Stimulated activated CD4-positive, alpha-beta T cell treated with anti-CD3 and anti-CD28 coated beads, Interleukin-1b, Interleukin-23, amount 100 ng/mL, for 48 hours (primary cell): ENCODE data around the gene SIVA1.
A peak's percentile ranks its signal among the peaks of the same experiment; 100 is the strongest.

Source experiments
- DNase-seq: peaks from one replicate; pipeline ENCODE4 v3.0.0-alpha.2; 2020

The SIVA1 gene, protein sequence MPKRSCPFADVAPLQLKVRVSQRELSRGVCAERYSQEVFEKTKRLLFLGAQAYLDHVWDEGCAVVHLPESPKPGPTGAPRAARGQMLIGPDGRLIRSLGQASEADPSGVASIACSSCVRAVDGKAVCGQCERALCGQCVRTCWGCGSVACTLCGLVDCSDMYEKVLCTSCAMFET

DNA sequence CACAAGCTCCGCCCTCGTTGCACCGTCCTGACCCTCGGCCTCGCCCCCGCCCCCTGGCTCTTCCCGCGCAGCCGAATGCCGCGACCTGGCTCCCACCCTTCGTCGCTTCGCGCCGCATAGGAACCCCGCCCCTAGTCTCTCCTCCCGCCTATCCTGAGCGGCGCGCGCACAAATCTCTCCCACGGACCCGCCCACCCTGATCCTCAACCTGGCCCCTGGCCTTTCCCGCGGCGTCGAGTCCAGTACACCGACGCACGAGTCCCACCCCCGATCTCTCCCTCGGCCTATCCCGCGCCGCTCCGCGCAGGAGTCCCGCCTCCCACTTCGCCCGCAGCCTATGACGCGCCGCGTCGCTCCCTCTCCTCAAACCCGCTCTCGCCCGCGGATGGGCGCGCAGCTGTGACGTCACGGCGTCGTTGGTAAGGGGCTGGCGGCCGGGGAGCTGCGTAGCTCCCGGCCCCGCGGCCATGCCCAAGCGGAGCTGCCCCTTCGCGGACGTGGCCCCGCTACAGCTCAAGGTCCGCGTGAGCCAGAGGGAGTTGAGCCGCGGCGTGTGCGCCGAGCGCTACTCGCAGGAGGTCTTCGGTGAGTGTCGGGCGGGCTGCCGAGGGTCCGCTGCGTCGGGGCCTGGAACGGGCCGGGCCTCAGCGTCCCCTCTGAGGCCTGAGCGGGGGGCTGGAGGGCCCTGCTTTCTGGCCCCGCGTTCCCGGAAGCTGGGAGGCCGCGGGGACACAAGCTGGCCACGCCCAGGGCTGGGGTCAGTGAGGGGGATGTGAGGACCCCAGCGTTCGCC lies at the start of gene SIVA1:
TSS of gene SIVA1 (plus strand) at position 413 of the 793 bp plus-strand sequence. CDS start at position 468, 55 bp downstream.
- DNase-seq = peak; percentile 100

- no peak for DNase-seq
These were observed 49.7 kb upstream of the SIVA1 start for GRCh38 chr14:104703269-104703668.

GRCh38 chr14:104704252-104704651 lies 48.7 kb upstream of the SIVA1 start:
- DNase-seq = no peak

DNA sequence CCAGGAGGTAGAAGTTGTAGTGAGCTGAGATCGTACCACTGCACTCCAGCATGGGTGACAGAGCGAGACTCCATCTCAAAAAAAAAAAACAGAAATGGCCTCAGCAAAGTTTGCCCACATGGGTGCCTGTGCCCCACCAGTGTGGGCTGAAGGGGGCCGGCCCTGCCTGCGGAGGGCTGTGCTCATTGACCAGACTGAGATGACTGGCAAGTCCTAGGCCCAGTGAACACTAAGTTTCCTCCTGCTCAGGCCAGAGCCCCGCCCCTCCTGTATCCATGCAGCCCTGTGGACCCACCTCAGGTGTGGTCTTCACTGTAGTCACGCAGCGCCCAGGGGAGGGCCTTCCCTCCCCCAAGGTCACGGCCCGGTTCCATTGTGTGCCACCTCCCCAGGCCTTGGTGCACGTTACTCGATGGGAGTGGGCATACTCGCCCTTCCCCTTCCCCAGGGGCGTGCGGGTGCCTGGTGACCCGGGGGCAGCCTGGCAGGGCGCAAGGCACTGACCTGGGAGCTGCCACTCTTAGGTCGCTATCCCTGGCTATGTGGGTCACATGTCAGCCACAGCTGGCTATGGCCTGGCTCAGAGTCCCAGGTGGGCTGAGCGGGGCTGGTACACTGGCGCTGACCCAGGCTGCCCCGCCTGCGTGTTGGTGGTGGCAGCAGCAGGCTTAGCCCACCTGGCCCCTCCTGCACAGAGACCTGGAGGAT lies 47.5 kb upstream of the SIVA1 start:
- DNase-seq = no peak

DNA sequence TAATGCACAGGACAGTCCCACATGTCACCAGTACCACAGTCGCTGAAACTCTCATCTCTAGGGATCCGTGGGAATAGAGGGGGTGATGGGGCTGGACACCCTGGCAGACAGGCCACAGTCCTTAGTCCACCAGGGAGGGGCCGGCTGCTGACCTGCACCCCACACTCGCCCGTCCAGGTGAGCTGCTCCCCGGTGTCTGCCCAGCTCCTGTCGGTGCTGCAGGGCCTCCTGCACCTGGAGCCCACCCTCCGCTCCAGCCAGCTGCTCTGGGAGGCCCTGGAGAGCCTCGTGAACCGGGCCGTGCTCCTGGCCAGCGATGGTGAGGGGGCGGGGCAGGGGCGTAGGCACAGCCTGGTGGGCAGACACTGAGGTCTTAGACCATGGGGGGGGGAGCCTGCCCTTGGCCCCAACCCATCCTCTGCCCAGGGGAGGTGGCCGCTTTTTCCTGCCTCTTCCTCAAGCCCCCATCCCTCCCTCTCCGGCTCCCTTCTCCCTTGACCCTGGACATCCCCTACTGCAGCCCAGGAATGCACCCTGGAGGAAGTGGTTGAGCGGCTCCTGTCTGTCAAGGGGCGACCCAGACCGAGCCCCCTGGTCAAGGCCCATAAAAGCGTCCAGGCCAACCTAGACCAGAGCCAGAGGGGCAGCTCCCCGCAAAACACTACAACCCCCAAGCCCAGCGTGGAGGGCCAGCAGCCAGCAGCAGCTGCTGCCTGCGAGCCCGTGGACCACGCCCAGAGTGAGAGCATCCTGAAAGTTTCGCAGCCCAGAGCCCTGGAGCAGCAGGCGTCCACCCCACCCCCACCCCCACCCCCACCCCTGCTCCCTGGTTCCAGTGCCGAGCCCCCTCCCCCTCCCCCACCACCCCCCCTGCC lies 46.0 kb upstream of the SIVA1 start:
- no peak for DNase-seq

DNA sequence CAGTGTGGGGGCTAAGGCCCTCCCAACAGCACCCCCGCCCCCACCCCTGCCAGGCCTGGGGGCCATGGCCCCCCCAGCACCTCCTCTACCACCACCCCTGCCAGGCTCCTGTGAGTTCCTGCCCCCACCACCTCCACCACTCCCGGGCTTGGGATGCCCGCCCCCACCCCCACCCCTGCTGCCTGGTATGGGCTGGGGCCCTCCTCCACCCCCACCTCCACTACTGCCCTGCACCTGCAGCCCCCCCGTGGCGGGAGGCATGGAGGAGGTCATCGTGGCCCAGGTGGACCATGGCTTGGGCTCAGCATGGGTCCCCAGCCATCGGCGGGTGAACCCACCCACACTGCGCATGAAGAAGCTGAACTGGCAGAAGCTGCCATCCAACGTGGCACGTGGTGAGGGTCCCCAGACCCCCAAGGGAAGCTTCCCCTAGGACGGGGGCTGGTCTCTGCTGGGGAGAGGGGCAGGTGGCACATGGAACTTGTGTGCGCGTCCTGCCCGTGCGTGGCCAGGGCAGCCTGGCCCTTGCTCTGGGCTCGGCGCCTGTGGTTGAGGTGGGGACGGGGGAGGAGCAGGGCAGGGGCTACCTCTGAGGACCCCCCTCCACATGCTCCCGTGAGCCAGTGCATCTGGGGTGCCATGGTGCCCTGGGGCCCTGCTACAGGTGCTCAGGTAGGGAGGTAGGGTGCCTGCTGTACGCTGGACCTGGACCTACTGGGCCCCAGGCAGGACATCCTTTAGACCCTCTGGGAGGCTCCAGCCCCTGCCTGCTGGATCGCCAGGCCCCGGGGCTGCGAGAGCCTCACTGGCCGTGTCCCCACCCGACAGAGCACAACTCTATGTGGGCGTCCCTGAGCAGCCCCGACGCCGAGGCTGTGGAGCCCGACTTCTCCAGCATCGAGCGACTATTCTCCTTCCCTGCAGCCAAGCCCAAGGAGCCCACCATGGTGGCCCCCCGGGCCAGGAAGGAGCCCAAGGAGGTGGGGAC lies 45.0 kb upstream of the SIVA1 start:
- no peak for DNase-seq

DNA sequence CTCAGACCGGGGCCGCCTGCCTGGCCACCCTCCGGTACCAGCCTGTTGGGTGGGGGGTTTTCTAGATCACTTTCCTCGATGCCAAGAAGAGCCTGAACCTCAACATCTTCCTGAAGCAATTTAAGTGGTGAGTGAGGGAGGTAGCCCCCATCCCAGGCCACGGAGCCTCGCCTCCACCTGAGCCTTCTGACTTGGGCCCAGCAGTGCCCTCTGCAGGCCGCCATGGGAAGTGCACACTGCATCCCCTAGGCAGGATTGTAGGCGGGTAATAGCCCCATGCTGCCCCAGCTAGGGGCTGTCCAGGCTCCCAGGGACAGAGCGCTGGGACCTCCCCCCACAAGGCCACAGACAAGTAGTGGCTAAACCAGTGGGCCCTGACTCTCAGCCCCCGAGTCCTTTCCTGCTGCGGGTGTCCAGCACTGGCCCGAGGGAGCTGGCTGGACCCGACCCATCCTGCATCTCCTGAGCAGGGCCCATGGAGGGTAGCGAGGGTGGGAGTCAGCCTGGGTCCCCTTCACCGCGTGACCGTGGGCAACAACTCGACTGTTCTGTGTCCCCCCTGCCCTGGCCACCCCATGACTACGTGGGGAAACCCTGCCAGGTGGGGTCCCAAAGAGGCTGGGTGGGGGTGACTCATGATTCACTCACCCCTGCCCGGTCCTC lies 44.2 kb upstream of the SIVA1 start:
- DNase-seq = peak; percentile 66

DNA sequence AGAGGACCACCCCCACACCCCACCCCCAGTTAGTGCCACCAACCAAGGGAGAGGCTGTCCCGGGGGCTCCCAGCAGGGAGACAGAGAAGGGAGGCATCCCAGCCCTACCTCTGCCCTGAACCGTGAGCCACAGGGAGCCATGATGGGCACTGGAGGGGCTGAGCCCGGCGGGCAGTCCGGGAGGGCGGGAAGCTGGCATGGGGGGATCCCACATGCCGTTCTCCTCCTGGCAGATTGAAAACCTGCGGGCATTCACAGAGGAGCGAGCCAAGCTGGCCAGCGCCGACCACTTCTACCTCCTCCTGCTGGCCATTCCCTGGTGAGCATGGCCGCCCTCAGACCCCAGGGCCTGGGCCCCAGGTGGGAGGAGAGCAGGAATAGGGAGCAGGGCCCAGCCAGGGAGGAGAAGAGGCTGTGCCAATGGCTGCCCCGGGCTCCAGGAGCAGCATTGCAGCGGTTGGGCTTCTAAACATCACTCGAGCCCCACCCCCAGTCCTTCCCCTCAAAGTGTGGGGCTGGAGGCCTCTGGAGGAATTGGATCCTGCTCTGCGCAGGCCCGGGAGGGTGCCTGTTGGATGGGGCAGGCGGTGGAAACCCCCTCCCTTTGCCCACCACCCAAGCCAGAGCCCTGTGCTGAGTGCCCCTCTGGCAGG lies 43.4 kb upstream of the SIVA1 start:
- DNase-seq = no peak

- DNase-seq = no peak
These were observed 42.7 kb upstream of the SIVA1 start for GRCh38 chr14:104710071-104710735.

DNA sequence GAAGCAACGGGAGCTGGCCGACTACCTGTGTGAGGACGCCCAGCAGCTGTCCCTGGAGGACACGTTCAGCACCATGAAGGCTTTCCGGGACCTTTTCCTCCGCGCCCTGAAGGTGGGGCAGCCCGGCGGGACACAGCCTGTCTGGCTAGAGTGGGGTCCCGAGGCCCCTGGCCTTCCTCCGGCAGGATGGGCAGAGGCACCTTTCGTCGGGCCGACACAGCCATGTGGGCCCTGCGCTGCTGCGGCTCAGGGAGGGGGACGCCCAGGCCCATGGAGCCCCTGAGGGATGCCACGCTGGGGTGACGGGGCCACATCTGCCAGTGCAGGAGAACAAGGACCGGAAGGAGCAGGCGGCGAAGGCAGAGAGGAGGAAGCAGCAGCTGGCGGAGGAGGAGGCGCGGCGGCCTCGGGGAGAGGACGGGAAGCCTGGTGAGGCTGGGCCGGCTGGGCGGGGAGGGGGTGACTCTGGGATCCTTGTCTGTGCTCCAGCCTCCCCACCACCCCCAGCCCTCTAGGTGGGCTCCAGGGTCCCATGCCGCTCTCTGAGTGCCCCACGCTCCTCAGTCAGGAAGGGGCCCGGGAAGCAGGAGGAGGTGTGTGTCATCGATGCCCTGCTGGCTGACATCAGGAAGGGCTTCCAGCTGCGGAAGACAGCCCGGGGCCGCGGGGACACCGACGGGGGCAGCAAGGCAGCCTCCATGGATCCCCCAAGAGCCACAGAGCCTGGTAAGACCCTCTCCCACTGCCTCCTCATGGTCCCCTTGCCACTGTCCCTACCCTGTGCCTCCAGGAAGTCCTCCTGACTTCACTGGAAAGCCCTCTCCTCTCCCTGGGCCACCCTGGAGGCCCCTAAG lies 39.8 kb upstream of the SIVA1 start:
- DNase-seq = no peak

GRCh38 chr14:104714066-104714465 lies 38.9 kb upstream of the SIVA1 start:
- DNase-seq = no peak

DNA sequence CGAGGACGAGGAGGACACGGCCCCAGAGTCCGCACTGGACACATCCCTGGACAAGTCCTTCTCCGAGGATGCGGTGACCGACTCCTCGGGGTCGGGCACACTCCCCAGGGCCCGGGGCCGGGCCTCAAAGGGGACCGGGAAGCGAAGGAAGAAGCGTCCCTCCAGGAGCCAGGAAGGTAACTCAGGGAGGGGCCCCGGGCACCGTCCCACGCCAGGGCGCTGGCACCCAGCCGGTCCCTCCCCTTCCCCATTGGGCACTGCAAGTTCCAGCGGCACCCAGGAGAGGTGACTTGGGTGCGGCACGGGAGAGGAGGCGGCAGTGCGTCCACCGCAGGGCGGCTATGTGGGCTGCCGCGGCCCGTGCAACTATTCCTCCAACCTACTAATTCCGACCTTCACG lies 38.3 kb upstream of the SIVA1 start:
- no peak for DNase-seq

DNA sequence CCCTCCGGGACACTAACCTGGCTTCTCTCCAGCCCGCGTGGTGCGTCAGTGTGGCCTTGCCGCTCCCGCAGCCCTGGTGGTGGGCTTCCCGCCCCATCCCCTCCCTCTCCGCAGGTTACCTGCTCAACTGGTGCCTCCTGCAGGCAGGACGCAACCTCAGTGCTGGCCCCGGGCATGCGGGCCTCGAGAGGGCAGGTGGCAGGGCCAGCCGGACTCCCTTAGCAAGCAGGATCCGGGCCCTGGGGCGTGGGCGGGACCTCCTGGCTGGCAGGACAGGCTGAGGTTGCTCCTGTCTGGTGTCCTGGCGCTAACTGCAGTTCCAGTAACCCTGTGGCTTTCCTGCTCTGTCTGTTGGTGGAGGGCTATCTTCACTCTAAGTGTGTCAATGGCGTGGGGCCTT lies 37.5 kb upstream of the SIVA1 start:
- DNase-seq = no peak

- DNase-seq = no peak
These were observed 37.1 kb upstream of the SIVA1 start for GRCh38 chr14:104715871-104716270.

- no peak for DNase-seq
These were observed 35.8 kb upstream of the SIVA1 start for GRCh38 chr14:104717137-104717536.

DNA sequence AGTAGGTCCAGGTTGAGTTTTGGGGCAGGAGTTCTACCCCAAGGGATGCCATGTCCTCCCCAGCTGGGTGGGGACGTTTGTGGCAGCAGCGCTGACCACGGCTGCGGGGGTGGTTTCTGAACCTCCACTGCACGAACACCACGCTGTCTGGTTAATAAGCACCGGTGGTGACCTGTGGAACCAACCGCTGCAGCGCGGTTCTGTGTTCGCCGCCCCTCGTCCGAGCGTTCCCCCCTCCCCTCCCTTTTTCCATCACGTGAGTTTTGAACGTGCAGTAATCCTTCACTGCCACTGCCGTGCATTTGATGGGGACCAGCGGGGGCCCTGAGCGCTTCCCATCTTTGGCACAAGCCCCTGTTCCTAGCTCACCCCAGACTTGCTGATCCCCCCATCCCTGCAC lies 35.3 kb upstream of the SIVA1 start:
- DNase-seq = no peak

DNA sequence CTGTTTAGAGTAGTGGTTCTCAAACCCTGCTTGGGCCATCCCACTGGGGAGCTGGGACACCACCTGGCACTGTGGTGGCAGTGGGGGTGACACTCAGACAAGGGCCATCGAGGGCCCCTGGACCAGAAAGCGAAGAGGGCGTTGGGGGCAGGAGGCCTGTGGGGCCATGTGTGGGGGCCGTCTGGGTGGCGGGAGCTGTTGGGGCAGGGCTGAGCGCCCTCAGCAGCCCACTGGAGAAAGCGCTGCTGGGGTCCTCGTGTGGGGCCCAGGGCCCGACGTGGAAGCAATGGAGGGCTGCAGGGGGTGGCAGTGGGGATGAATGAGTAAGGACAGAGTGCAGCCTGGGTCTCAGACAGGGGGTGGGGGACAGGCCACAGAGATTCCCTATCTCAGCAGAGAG lies 34.8 kb upstream of the SIVA1 start:
- no peak for DNase-seq

- no peak for DNase-seq
These were observed 34.1 kb upstream of the SIVA1 start for GRCh38 chr14:104718871-104719270.

DNA sequence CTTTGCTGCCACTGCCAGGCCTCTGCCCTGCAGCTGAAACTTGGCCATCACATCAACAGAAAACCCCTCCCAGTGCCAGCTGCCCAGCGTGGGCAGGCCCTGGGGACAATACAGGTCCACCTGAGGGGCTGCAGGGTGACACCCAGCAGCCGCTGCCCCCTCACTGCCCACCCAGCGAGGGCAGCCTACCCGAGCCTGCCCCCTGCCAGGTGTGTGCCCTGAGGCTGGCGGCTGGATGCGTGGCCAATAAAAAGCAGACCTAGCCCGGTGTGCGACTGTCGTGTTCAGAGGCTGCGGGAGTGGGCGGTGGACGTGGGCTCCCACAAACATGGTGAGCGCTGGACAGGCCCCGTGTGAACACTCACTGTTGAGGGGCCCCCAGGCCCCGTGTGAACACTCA lies 33.6 kb upstream of the SIVA1 start:
- DNase-seq = no peak
